ENCODE results near the gene SUN3.
A peak's percentile ranks its signal among the peaks of the same experiment; 100 is the strongest.

Gene SUN3

GRCh38 chr7:47952224-47952623, 76.7 kb downstream of the SUN3 start:
- Histone ChIP-seq H3K4me2 (ENCODE audit: low read length) (no peak overlapping the region), H3F3A (ENCODE audit: insufficient read depth, low read length) (no peaks in the 10 kb centered on the region), H3K9ac (ENCODE audit: low read length) (no peak overlapping the region), H3K4me3 (ENCODE audit: low read depth, low read length, poor library complexity, severe bottlenecking) (no peak overlapping the region), H2AFZ (ENCODE audit: low read length) (no peak overlapping the region), H3K27ac (ENCODE audit: low read depth, low read length, poor library complexity, severe bottlenecking) (no peak overlapping the region), H3K9me2 (ENCODE audit: low read depth, low read length) (no peaks in the 10 kb centered on the region), H3K27me3 (ENCODE audit: insufficient read depth, low read length) (no peaks in the 10 kb centered on the region), H3K79me2 (ENCODE audit: insufficient read depth, low read length) (no peaks in the 10 kb centered on the region), H3K36me3 (ENCODE audit: insufficient read depth, low read length) (peaks cover 25% of the 10 kb centered on the region), H3K4me1 (ENCODE audit: insufficient read depth, low read length, severe bottlenecking) (no peaks in the 10 kb centered on the region), H3K9me3 (ENCODE audit: low read length) (no peaks in the 10 kb centered on the region), H4K20me1 (ENCODE audit: insufficient read depth, low read length) (no peaks in the 10 kb centered on the region)
- no peak for TF ChIP-seq CTCF (IDR thresholded peaks at IDR 0.05; ENCODE audit: low read length)
- no peak for TF ChIP-seq EZH2 (IDR thresholded peaks at IDR 0.05; ENCODE audit: borderline replicate concordance, low read length)

- H3K9me2 ChIP-seq (ENCODE audit: low read depth, low read length) = no peaks in the 10 kb centered on the region
- TF ChIP-seq CTCF (IDR thresholded peaks at IDR 0.05; ENCODE audit: low read length) (no peak), EZH2 (IDR thresholded peaks at IDR 0.05; ENCODE audit: borderline replicate concordance, low read length) (no peak)
Measured at GRCh38 chr7:47951374-47951773, 77.5 kb downstream of the SUN3 start.

GRCh38 chr7:47950714-47951113, 78.2 kb downstream of the SUN3 start:
- peaks cover 11% of the 10 kb centered on the region for H3K36me3 ChIP-seq (ENCODE audit: insufficient read depth, low read length)
- no peak overlapping the region for H3K27ac ChIP-seq (ENCODE audit: low read depth, low read length, poor library complexity, severe bottlenecking)
- TF ChIP-seq EZH2 (IDR thresholded peaks at IDR 0.05; ENCODE audit: borderline replicate concordance, low read length) = no peak
- peak; percentile 5; the same call in 1 of the 2 replicates for TF ChIP-seq CTCF (IDR thresholded peaks at IDR 0.05; ENCODE audit: low read length)

More at GRCh38 chr7:47951374-47951773, 77.5 kb downstream of the SUN3 start:
- Histone ChIP-seq H4K20me1 (ENCODE audit: insufficient read depth, low read length) (no peaks in the 10 kb centered on the region), H3K4me2 (ENCODE audit: low read length) (no peak overlapping the region), H3K27ac (ENCODE audit: low read depth, low read length, poor library complexity, severe bottlenecking) (no peak overlapping the region), H3K36me3 (ENCODE audit: insufficient read depth, low read length) (peaks cover 17% of the 10 kb centered on the region), H2AFZ (ENCODE audit: low read length) (no peak overlapping the region), H3K4me1 (ENCODE audit: insufficient read depth, low read length, severe bottlenecking) (no peaks in the 10 kb centered on the region), H3K9me3 (ENCODE audit: low read length) (no peaks in the 10 kb centered on the region), H3K27me3 (ENCODE audit: insufficient read depth, low read length) (no peaks in the 10 kb centered on the region), H3K79me2 (ENCODE audit: insufficient read depth, low read length) (no peaks in the 10 kb centered on the region), H3K4me3 (ENCODE audit: low read depth, low read length, poor library complexity, severe bottlenecking) (no peak overlapping the region), H3F3A (ENCODE audit: insufficient read depth, low read length) (no peaks in the 10 kb centered on the region), H3K9ac (ENCODE audit: low read length) (no peak overlapping the region)

More at GRCh38 chr7:47950714-47951113, 78.2 kb downstream of the SUN3 start:
- Histone ChIP-seq H2AFZ (ENCODE audit: low read length) (no peak overlapping the region), H3K4me3 (ENCODE audit: low read depth, low read length, poor library complexity, severe bottlenecking) (no peak overlapping the region), H4K20me1 (ENCODE audit: insufficient read depth, low read length) (no peaks in the 10 kb centered on the region), H3K9me2 (ENCODE audit: low read depth, low read length) (no peaks in the 10 kb centered on the region), H3F3A (ENCODE audit: insufficient read depth, low read length) (no peaks in the 10 kb centered on the region), H3K4me1 (ENCODE audit: insufficient read depth, low read length, severe bottlenecking) (no peaks in the 10 kb centered on the region), H3K9me3 (ENCODE audit: low read length) (no peaks in the 10 kb centered on the region), H3K27me3 (ENCODE audit: insufficient read depth, low read length) (no peaks in the 10 kb centered on the region), H3K79me2 (ENCODE audit: insufficient read depth, low read length) (no peaks in the 10 kb centered on the region), H3K4me2 (ENCODE audit: low read length) (no peak overlapping the region), H3K9ac (ENCODE audit: low read length) (no peak overlapping the region)

All from OCI-LY1 (cell line).